K562 (cell line): ENCODE measurements around the gene GAS2L1. TPM values are rescaled to one million over a fixed set of nuclear protein-coding genes. Genes with fewer than 3 reads are reported as not detected.

Experiments used
- ATAC-seq: fragments of 200-7000 bp; cut with Tn5 transposase; 3 replicates; pipeline ENCODE4 v1.9.1; 2020; ENCODE audit warnings: moderate library complexity
- BruUV-seq: library from RNA; stranded (reverse); fragments of 400-500 nt; replicated peaks from 2 replicates; lab custom pipeline; 2021; lab: Mats Ljungman, UMichigan
- CTCF ChIA-PET: fragments of 300-600 bp; formaldehyde crosslinking; extraction: SDS; loops from one replicate; lab custom pipeline; 2021; ENCODE audit warnings: low intra/inter-chr PET ratio; lab: Yijun Ruan, JAX
- POLR2A ChIA-PET: fragments of 300-600, 350-650 bp; sonication (Branson Sonifier 250); formaldehyde crosslinking; extraction: SDS; loops from one replicate; lab custom pipeline; 2021; ENCODE audit warnings: antibody characterized with exemption, inconsistent platforms; lab: Yijun Ruan, JAX
- DNase-seq, 4 experiments: peaks; one replicate each; pipeline versions ENCODE4 v3.0.0 to v3.0.0-alpha.2; 2011 to 2018; ENCODE audit warnings: low spot score in 3 of 4, mixed read lengths in 3 of 4; ENCODE audit errors: extremely low read depth in 1 of 4
- FAIRE-seq: peaks from 2 replicates; lab custom pipeline; 2011; peaks lifted over from hg19 to GRCh38; lab: Jason Lieb, UNC
- H2AFZ ChIP-seq: 2 replicates; pipeline ENCODE4 v1.6.0; 2011; ENCODE audit warnings: low read depth, low read length, control low read depth, inconsistent platforms
- H3K27ac ChIP-seq: fragments of 200-600 bp; 3 replicates; pipeline ENCODE4 v1.8.0; 2011; ENCODE audit warnings: low read depth, mild to moderate bottlenecking, control low read depth, inconsistent platforms, low read length, moderate library complexity, mixed read lengths; ENCODE audit errors: extremely low read depth
- H3K27me3 ChIP-seq, 2 experiments: fragments of 300-600 bp in 1 of 2; 2 replicates in 1 of 2; 3 replicates in 1 of 2; pipeline versions ENCODE4 v1.6.0 to v1.8.0; 2011; ENCODE audit warnings: inconsistent platforms in 2 of 2, low read length in 2 of 2, mild to moderate bottlenecking in 1 of 2, mixed read lengths in 1 of 2, moderate library complexity in 1 of 2; ENCODE audit not compliant: control insufficient read depth in 2 of 2, insufficient read depth in 2 of 2
- H3K36me3 ChIP-seq: fragments of 300-600 bp; 3 replicates; pipeline ENCODE4 v1.8.0; 2011; ENCODE audit warnings: mild to moderate bottlenecking, low read length, inconsistent platforms; ENCODE audit not compliant: control insufficient read depth, insufficient read depth
- H3K4me1 ChIP-seq, 2 experiments: fragments of 200-600 bp in 1 of 2; replicated peaks in 1 of 2; 2 replicates in 1 of 2; 3 replicates in 1 of 2; pipeline versions ENCODE4 v1.5.1 to v1.8.0; 2011; ENCODE audit warnings: inconsistent platforms in 2 of 2, low read length in 2 of 2, mild to moderate bottlenecking in 1 of 2, mixed read lengths in 1 of 2, moderate library complexity in 1 of 2; ENCODE audit not compliant: control insufficient read depth in 2 of 2, insufficient read depth in 2 of 2
- H3K4me2 ChIP-seq: 2 replicates; pipeline ENCODE4 v1.6.1; 2011; ENCODE audit warnings: low read length, control low read depth, inconsistent platforms, mixed read lengths; ENCODE audit not compliant: insufficient read depth
- H3K4me3 ChIP-seq: fragments of 200-600 bp; sonication (generic), shearing (Covaris generic); 2 replicates; pipeline ENCODE4 v1.5.1; 2016; ENCODE audit warnings: control low read depth, inconsistent platforms
- H3K79me2 ChIP-seq: fragments of 200-600 bp; 3 replicates; pipeline ENCODE4 v1.8.0; 2011; ENCODE audit warnings: low read length, inconsistent platforms; ENCODE audit not compliant: control insufficient read depth, insufficient read depth
- H3K9ac ChIP-seq, 2 experiments: 2 replicates each; pipeline versions ENCODE4 v1.6.0 to v1.6.1; 2011; ENCODE audit warnings: low read depth in 2 of 2, low read length in 2 of 2, control low read depth in 1 of 2, inconsistent platforms in 1 of 2, mild to moderate bottlenecking in 1 of 2, mixed read lengths in 1 of 2; ENCODE audit not compliant: insufficient read depth in 1 of 2
- H3K9me1 ChIP-seq: one replicate; pipeline ENCODE4 v1.6.0; 2011; ENCODE audit warnings: inconsistent platforms, mild to moderate bottlenecking, low read length, moderate library complexity; ENCODE audit not compliant: control insufficient read depth, insufficient read depth
- H3K9me3 ChIP-seq: replicated peaks from 2 replicates; pipeline ENCODE4 v1.5.1; 2011; ENCODE audit warnings: low read depth, low read length, inconsistent platforms; ENCODE audit not compliant: control insufficient read depth, insufficient read depth
- H4K20me1 ChIP-seq: replicated peaks from 2 replicates; pipeline ENCODE4 v1.6.1; 2011; ENCODE audit warnings: low read length, inconsistent platforms, mixed read lengths; ENCODE audit not compliant: control insufficient read depth, insufficient read depth
- CBX8 ChIP-seq: fragments of 200-600 bp; sonication (generic); IDR thresholded peaks from 2 replicates; pipeline ENCODE4 v1.6.1; 2012; ENCODE audit warnings: borderline replicate concordance, mixed run types, low read depth, mild to moderate bottlenecking, moderate library complexity, mixed read lengths, low read length, control low read depth, inconsistent platforms; ENCODE audit not compliant: poor library complexity, severe bottlenecking; ENCODE audit errors: extremely low read depth
- ETS1 ChIP-seq: conservative IDR thresholded peaks from 2 replicates; pipeline ENCODE4 v1.6.1; 2011; ENCODE audit warnings: low read depth, mild to moderate bottlenecking, low read length; ENCODE audit not compliant: control insufficient read depth
- HDAC2 ChIP-seq: fragments of 450-650 bp; IDR thresholded peaks from 2 replicates; pipeline ENCODE4 v1.6.1; 2016; ENCODE audit warnings: mild to moderate bottlenecking
- JUNB ChIP-seq: fragments of 450-650 bp; formaldehyde crosslinking; conservative IDR thresholded peaks from 2 replicates; pipeline ENCODE4 v1.4.0; 2020; ENCODE audit warnings: mild to moderate bottlenecking
- SIN3B ChIP-seq: fragments of 450-650 bp; IDR thresholded peaks from 2 replicates; pipeline ENCODE4 v1.6.1; 2017; ENCODE audit warnings: low read depth, mild to moderate bottlenecking, moderate library complexity
- SMARCC2 ChIP-seq: fragments of 450-650 bp; IDR thresholded peaks from 2 replicates; pipeline ENCODE4 v1.6.1; 2017; ENCODE audit warnings: antibody characterized with exemption, moderate library complexity, mild to moderate bottlenecking, low read depth
- WGBS: fragments of 100-300 bp; shearing (Covaris generic); methylation state at CpG from one replicate; pipeline ENCODE4 v1.1.6; 2016; ENCODE audit warnings: low coverage, mixed read lengths; ENCODE audit not compliant: insufficient coverage; ENCODE audit errors: missing lambda C conversion rate; 5-methylcytosine and 5-hydroxymethylcytosine counted together
- in situ Hi-C: fragments of 300-500 bp; cut with MboI; formaldehyde crosslinking; loops from 4 replicates; pipeline ENCODE4 v1.15.0; 2018; ENCODE audit warnings: inconsistent platforms, mixed read lengths
- intact Hi-C: fragments of 100-400 bp; cut with micrococcal nuclease; formaldehyde crosslinking; loops from 2 replicates; pipeline ENCODE4 v1.14.2; 2022
- polyA plus RNA-seq, 8 experiments: library from polyadenylated mRNA; depleted of rRNA in 4 of 8; stranded (reverse) in 5 of 8; unstranded in 3 of 8; fragments of >200 nt; fragmentation: Nextera tagmentation in 2 of 8; fragmentation: Illumina TruSeq in 1 of 8; extraction: Ambion mirVana in 2 of 8; extraction: Trizol in 1 of 8; gene quantifications; 2 replicates each; pipeline versions ENCODE4 v1.2.1 to v1.2.3, GENCODE V29; 2011 to 2014; ENCODE audit warnings: inconsistent platforms in 1 of 8, missing spikeins in 1 of 8
- total RNA-seq, 7 experiments: library from RNA; depleted of rRNA in 6 of 7; stranded (reverse); fragments of >200 nt in 6 of 7; fragmentation: Illumina TruSeq in 2 of 7; extraction: Trizol in 2 of 7; gene quantifications; 2 replicates each; pipeline versions ENCODE4 v1.2.1 to v1.2.3, GENCODE V29; 2011 to 2021; ENCODE audit warnings: low replicate concordance in 1 of 7
- TF ChIP-seq, protein P1 (sequence below): fragments of 450-650 bp; IDR thresholded peaks from 2 replicates; pipeline ENCODE4 v1.6.1; 2016; ENCODE audit warnings: mild to moderate bottlenecking, moderate library complexity

Gene GAS2L1
- total and polyA plus RNA-seq, 9 of the 15 experiments (the other 6 are each of a cell fraction or from before 2014, with no cell fraction given) = 0.56 to 19.7 (median 3.2) TPM

GRCh38 chr22:29326481-29326880 lies 20.0 kb downstream of the GAS2L1 start:
- Histone ChIP-seq H3K27ac (no peak overlapping the region), H3K9ac (no peak overlapping the region), H3K9me1 (no peaks in the 10 kb centered on the region), H2AFZ (no peak overlapping the region), H3K4me1 (peaks cover 0 to 3% of the 10 kb centered on the region in 2 experiments; a peak in 2 of 5 replicates), H3K36me3 (peaks cover 35% of the 10 kb centered on the region; the same call in 2 of the 3 replicates), H3K79me2 (no peaks in the 10 kb centered on the region), H3K9me3 (no peaks in the 10 kb centered on the region), H4K20me1 (no peaks in the 10 kb centered on the region), H3K4me2 (no peak overlapping the region), H3K27me3 (no peaks in the 10 kb centered on the region), H3K4me3 (no peak overlapping the region)
- BruUV-seq = no TSS peak
- ATAC-seq (no peak), DNase-seq (no peak), FAIRE-seq (no peak)
- in situ Hi-C loops (no loop called here), intact Hi-C loops (no loop called here)
- POLR2A ChIA-PET = interaction anchor here (1.1 kb wide), 1 partner anchor 8 kb away, joined by 3 read pairs; no protein-coding TSS in a partner anchor
- CTCF ChIA-PET = no interaction called here
- WGBS = 65% methylated on average over 8 of the region's 10 CpGs
- TF ChIP-seq CBX8 (no peak), JUNB (CRISPR knock-in tag) (no peak), SIN3B (no peak), HDAC2 (no peak), SMARCC2 (no peak), ETS1 (no peak)
- TF ChIP-seq, protein P1, sequence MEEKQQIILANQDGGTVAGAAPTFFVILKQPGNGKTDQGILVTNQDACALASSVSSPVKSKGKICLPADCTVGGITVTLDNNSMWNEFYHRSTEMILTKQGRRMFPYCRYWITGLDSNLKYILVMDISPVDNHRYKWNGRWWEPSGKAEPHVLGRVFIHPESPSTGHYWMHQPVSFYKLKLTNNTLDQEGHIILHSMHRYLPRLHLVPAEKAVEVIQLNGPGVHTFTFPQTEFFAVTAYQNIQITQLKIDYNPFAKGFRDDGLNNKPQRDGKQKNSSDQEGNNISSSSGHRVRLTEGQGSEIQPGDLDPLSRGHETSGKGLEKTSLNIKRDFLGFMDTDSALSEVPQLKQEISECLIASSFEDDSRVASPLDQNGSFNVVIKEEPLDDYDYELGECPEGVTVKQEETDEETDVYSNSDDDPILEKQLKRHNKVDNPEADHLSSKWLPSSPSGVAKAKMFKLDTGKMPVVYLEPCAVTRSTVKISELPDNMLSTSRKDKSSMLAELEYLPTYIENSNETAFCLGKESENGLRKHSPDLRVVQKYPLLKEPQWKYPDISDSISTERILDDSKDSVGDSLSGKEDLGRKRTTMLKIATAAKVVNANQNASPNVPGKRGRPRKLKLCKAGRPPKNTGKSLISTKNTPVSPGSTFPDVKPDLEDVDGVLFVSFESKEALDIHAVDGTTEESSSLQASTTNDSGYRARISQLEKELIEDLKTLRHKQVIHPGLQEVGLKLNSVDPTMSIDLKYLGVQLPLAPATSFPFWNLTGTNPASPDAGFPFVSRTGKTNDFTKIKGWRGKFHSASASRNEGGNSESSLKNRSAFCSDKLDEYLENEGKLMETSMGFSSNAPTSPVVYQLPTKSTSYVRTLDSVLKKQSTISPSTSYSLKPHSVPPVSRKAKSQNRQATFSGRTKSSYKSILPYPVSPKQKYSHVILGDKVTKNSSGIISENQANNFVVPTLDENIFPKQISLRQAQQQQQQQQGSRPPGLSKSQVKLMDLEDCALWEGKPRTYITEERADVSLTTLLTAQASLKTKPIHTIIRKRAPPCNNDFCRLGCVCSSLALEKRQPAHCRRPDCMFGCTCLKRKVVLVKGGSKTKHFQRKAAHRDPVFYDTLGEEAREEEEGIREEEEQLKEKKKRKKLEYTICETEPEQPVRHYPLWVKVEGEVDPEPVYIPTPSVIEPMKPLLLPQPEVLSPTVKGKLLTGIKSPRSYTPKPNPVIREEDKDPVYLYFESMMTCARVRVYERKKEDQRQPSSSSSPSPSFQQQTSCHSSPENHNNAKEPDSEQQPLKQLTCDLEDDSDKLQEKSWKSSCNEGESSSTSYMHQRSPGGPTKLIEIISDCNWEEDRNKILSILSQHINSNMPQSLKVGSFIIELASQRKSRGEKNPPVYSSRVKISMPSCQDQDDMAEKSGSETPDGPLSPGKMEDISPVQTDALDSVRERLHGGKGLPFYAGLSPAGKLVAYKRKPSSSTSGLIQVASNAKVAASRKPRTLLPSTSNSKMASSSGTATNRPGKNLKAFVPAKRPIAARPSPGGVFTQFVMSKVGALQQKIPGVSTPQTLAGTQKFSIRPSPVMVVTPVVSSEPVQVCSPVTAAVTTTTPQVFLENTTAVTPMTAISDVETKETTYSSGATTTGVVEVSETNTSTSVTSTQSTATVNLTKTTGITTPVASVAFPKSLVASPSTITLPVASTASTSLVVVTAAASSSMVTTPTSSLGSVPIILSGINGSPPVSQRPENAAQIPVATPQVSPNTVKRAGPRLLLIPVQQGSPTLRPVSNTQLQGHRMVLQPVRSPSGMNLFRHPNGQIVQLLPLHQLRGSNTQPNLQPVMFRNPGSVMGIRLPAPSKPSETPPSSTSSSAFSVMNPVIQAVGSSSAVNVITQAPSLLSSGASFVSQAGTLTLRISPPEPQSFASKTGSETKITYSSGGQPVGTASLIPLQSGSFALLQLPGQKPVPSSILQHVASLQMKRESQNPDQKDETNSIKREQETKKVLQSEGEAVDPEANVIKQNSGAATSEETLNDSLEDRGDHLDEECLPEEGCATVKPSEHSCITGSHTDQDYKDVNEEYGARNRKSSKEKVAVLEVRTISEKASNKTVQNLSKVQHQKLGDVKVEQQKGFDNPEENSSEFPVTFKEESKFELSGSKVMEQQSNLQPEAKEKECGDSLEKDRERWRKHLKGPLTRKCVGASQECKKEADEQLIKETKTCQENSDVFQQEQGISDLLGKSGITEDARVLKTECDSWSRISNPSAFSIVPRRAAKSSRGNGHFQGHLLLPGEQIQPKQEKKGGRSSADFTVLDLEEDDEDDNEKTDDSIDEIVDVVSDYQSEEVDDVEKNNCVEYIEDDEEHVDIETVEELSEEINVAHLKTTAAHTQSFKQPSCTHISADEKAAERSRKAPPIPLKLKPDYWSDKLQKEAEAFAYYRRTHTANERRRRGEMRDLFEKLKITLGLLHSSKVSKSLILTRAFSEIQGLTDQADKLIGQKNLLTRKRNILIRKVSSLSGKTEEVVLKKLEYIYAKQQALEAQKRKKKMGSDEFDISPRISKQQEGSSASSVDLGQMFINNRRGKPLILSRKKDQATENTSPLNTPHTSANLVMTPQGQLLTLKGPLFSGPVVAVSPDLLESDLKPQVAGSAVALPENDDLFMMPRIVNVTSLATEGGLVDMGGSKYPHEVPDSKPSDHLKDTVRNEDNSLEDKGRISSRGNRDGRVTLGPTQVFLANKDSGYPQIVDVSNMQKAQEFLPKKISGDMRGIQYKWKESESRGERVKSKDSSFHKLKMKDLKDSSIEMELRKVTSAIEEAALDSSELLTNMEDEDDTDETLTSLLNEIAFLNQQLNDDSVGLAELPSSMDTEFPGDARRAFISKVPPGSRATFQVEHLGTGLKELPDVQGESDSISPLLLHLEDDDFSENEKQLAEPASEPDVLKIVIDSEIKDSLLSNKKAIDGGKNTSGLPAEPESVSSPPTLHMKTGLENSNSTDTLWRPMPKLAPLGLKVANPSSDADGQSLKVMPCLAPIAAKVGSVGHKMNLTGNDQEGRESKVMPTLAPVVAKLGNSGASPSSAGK = no peak
